CD4-positive, alpha-beta T cell treated with Interleukin-10 for 1 hour (primary cell): ENCODE results near the gene CLDN11.

ENCODE experiments used
- DNase-seq: peaks from one replicate; pipeline ENCODE4 v3.0.0-alpha.2; 2020

The CLDN11 gene

GRCh38 chr3:170418422-170419398 lies at the start of gene CLDN11:
Gene CLDN11, plus strand, starts transcription at chr3:170418868. Its CDS starts 199 bp downstream, at chr3:170419067.
- no peak for DNase-seq

GRCh38 chr3:170368921-170369320 lies 49.7 kb upstream of the CLDN11 start:
- DNase-seq: no peak

GRCh38 chr3:170372190-170372879 lies 46.3 kb upstream of the CLDN11 start:
- no peak for DNase-seq

GRCh38 chr3:170383567-170383966 lies 35.1 kb upstream of the CLDN11 start:
- no peak for DNase-seq

GRCh38 chr3:170386468-170386867 lies 32.2 kb upstream of the CLDN11 start:
- no peak for DNase-seq

GRCh38 chr3:170387950-170388349 lies 30.7 kb upstream of the CLDN11 start:
- no peak for DNase-seq

GRCh38 chr3:170391108-170391507 lies 27.6 kb upstream of the CLDN11 start:
- no peak for DNase-seq

- DNase-seq: no peak
Measured at GRCh38 chr3:170397685-170398084, 21.0 kb upstream of the CLDN11 start.

GRCh38 chr3:170405101-170405500 lies 13.6 kb upstream of the CLDN11 start:
- DNase-seq: no peak

GRCh38 chr3:170410428-170411029 lies 8.1 kb upstream of the CLDN11 start:
- no peak for DNase-seq

- no peak for DNase-seq
Measured at GRCh38 chr3:170413291-170413690, 5.4 kb upstream of the CLDN11 start.

GRCh38 chr3:170414202-170414663 lies 4.4 kb upstream of the CLDN11 start:
- DNase-seq: peak; percentile 53

GRCh38 chr3:170417090-170417489 lies 1.6 kb upstream of the CLDN11 start:
- no peak for DNase-seq

- DNase-seq: no peak
Measured at GRCh38 chr3:170419557-170420087, 954 bp downstream of the CLDN11 start.

- no peak for DNase-seq
Measured at GRCh38 chr3:170420307-170420821, 1.7 kb downstream of the CLDN11 start.

GRCh38 chr3:170421111-170421641 lies 2.5 kb downstream of the CLDN11 start:
- no peak for DNase-seq

GRCh38 chr3:170421758-170422157 lies 3.1 kb downstream of the CLDN11 start:
- DNase-seq: no peak

GRCh38 chr3:170423001-170423615 lies 4.4 kb downstream of the CLDN11 start:
- DNase-seq: no peak

- no peak for DNase-seq
Measured at GRCh38 chr3:170424879-170425278, 6.2 kb downstream of the CLDN11 start.

GRCh38 chr3:170425491-170426239 lies 7.0 kb downstream of the CLDN11 start:
- no peak for DNase-seq

- no peak for DNase-seq
Measured at GRCh38 chr3:170426240-170426797, 7.7 kb downstream of the CLDN11 start.
